Endothelial cell of umbilical vein (primary cell): Measurements from ENCODE around the gene XPOT. TPM values are rescaled to one million over a fixed set of nuclear protein-coding genes. Genes with fewer than 3 reads are reported as not detected.

ENCODE experiments used
- BruUV-seq: library from RNA; stranded (reverse); fragments of 400-500 nt; replicated peaks from 2 replicates; lab custom pipeline; 2021; lab: Mats Ljungman, UMichigan
- CTCF ChIA-PET: fragments of 300-600, 350-600 bp; sonication (Branson Sonifier 250); formaldehyde crosslinking; loops from one replicate; lab custom pipeline; 2021; ENCODE audit warnings: antibody characterized with exemption, inconsistent platforms; lab: Charles Lee
- POLR2A ChIA-PET: fragments of 300-600, 350-600 bp; sonication (Branson Sonifier 250); formaldehyde crosslinking; loops from one replicate; lab custom pipeline; 2021; ENCODE audit warnings: antibody characterized with exemption, inconsistent platforms; lab: Charles Lee
- DNase-seq: peaks from one replicate; pipeline ENCODE4 v3.0.0-alpha.2; 2011; ENCODE audit warnings: low read depth, low spot score
- FAIRE-seq: peaks from 2 replicates; lab custom pipeline; 2011; peaks lifted over from hg19 to GRCh38; lab: Jason Lieb, UNC
- H2AFZ ChIP-seq: 2 replicates; pipeline ENCODE4 v1.6.0; 2012; ENCODE audit warnings: low read depth, low read length, control low read depth, inconsistent platforms
- H3K27ac ChIP-seq: 2 replicates; pipeline ENCODE4 v1.5.1; 2011; ENCODE audit warnings: low read depth, mild to moderate bottlenecking, control low read depth, low read length, moderate library complexity; ENCODE audit not compliant: insufficient read depth
- H3K27me3 ChIP-seq, 2 experiments: 2 replicates each; pipeline versions ENCODE4 v1.6.0 to v1.6.1; 2011; ENCODE audit warnings: low read length in 2 of 2, mixed read lengths in 1 of 2; ENCODE audit not compliant: control insufficient read depth in 2 of 2, insufficient read depth in 2 of 2
- H3K36me3 ChIP-seq, 2 experiments: 2 replicates in 1 of 2; 3 replicates in 1 of 2; pipeline ENCODE4 v1.5.1; 2011; ENCODE audit warnings: low read length in 2 of 2, mild to moderate bottlenecking in 1 of 2, moderate library complexity in 1 of 2; ENCODE audit not compliant: control insufficient read depth in 2 of 2, insufficient read depth in 2 of 2; ENCODE audit errors: extremely low read depth in 1 of 2
- H3K4me1 ChIP-seq: 3 replicates; pipeline ENCODE4 v1.5.1; 2011; ENCODE audit warnings: mild to moderate bottlenecking, low read length; ENCODE audit not compliant: control insufficient read depth, insufficient read depth; ENCODE audit errors: extremely low read depth
- H3K4me2 ChIP-seq: 2 replicates; pipeline ENCODE4 v1.6.1; 2011; ENCODE audit warnings: low read length, control low read depth, mixed read lengths; ENCODE audit not compliant: insufficient read depth
- H3K4me3 ChIP-seq, 3 experiments: fragments of 200-600 bp in 1 of 3; sonication (generic), shearing (Covaris generic) in 1 of 3; replicated peaks in 1 of 3; 2 replicates each; pipeline ENCODE4 v1.5.1; 2011 to 2016; ENCODE audit warnings: control low read depth in 3 of 3, low read length in 3 of 3, mild to moderate bottlenecking in 2 of 3, inconsistent platforms in 1 of 3, low read depth in 1 of 3, moderate library complexity in 1 of 3; ENCODE audit not compliant: insufficient read depth in 1 of 3
- H3K79me2 ChIP-seq: 2 replicates; pipeline ENCODE4 v1.6.0; 2012; ENCODE audit warnings: low read length, inconsistent platforms; ENCODE audit not compliant: control insufficient read depth, insufficient read depth
- H3K9ac ChIP-seq: replicated peaks from 2 replicates; pipeline ENCODE3; 2011; ENCODE audit warnings: low read length, control low read depth; ENCODE audit not compliant: insufficient read depth; ENCODE audit errors: extremely low read depth
- H3K9me1 ChIP-seq: replicated peaks from 3 replicates; pipeline ENCODE4 v1.6.0; 2011; ENCODE audit warnings: mild to moderate bottlenecking, low read length; ENCODE audit not compliant: control insufficient read depth, insufficient read depth; ENCODE audit errors: extremely low read depth
- H3K9me3 ChIP-seq: replicated peaks from 2 replicates; pipeline ENCODE4 v1.5.1; 2012; ENCODE audit warnings: low read length, inconsistent platforms; ENCODE audit not compliant: control insufficient read depth, insufficient read depth
- H4K20me1 ChIP-seq: replicated peaks from 2 replicates; pipeline ENCODE3; 2011; ENCODE audit warnings: mild to moderate bottlenecking, low read length; ENCODE audit not compliant: control insufficient read depth, insufficient read depth; ENCODE audit errors: extremely low read depth
- CTCF ChIP-seq, 2 donors: IDR thresholded peaks; 1 replicate in 1 of 2; 2 replicates in 1 of 2; pipeline ENCODE4 v1.5.1; 2011; ENCODE audit warnings: low read length in 2 of 2, mild to moderate bottlenecking in 2 of 2, moderate library complexity in 2 of 2, control low read depth in 1 of 2, inconsistent platforms in 1 of 2, low read depth in 1 of 2; ENCODE audit not compliant: insufficient read depth in 1 of 2; ENCODE audit errors: extremely low read depth in 1 of 2
- JUN ChIP-seq: IDR thresholded peaks from 2 replicates; pipeline ENCODE4 v1.6.1; 2011; ENCODE audit warnings: borderline replicate concordance, low read depth; ENCODE audit not compliant: insufficient read length, insufficient read depth
- MAX ChIP-seq: IDR thresholded peaks from 2 replicates; pipeline ENCODE4 v1.6.1; 2011; ENCODE audit not compliant: insufficient read depth, insufficient read length
- MYC ChIP-seq: IDR thresholded peaks from one replicate; pipeline ENCODE4 v1.6.1; 2011; ENCODE audit warnings: mild to moderate bottlenecking, low read depth, low read length
- dilution Hi-C: fragments of 300-500 bp; cut with MboI; formaldehyde crosslinking; loops from one replicate; pipeline ENCODE4 v1.15.0; 2019; ENCODE audit warnings: low sequenced_read_pairs; ENCODE audit not compliant: extremely low pct_ligation_motif_present
- intact Hi-C: fragments of 100-400 bp; cut with micrococcal nuclease; formaldehyde crosslinking; loops from one replicate; pipeline ENCODE4 v1.10.0; 2022
- polyA plus RNA-seq, 4 experiments: library from polyadenylated mRNA; depleted of rRNA in 3 of 4; stranded (reverse) in 3 of 4; unstranded in 1 of 4; fragments of >200 nt; gene quantifications; 2 replicates each; pipeline versions ENCODE4 v1.2.1 to v1.2.3, GENCODE V29; 2011 to 2012; ENCODE audit warnings: missing spikeins in 1 of 4
- total RNA-seq: library from RNA; stranded (reverse); gene quantifications from 2 replicates; pipeline ENCODE4 v1.2.3, GENCODE V29; 2021

Gene XPOT
- total and polyA plus RNA-seq, 2 donors (not counting 3 experiments of a cell fraction or from before 2014, with no cell fraction given) = 21.9 to 88.9 TPM

DNA sequence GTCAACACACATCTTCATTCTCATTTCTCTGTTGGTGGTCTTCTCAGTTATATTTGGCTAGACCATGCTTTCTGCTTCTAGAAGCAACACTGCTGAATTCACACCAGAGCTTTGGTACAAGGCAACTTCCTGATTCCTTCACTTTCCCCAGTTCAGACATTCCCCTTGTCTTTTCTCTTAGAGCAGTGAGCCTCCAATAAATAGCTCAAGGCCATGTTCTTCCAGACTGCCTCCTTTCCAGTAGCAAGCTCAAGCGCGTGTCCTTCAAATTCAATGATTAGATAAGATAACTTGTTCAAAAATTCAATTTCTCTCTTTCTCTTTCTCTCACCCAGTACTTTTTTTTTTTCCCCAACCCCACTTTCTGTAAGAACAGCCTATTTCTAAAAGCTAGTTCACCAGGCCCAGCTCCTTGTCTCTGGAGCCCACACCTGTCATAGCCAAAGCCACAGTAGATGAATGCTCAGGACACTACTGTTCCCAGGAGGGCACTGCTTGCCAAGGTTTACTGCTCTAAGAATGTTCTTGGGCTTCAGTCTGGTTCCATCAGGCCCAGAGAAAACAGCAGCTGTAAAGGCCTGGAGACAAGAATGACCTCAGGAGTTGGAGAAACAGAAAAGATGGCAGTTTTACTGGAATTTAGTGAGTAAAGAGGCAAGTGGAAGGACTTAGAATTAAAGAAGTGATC, 65.4 kb downstream of the XPOT start:
- CTCF ChIA-PET = interaction anchor here (0.6 to 1.3 kb wide), 4 partner anchors 9 to 32 kb away, joined by 3 to 4 read pairs (median 4); no protein-coding TSS in a partner anchor
- POLR2A ChIA-PET = interaction anchor here (0.9 kb wide), 1 partner anchor 13 kb away, joined by 4 read pairs; no protein-coding TSS in a partner anchor
- FAIRE-seq = no peak

More for the DNA sequence above, 65.4 kb downstream of the XPOT start:
- no peaks in the 10 kb centered on the region for H4K20me1 ChIP-seq
- TF ChIP-seq MAX (no peak), MYC (no peak), JUN (no peak), CTCF (IDR thresholded peaks at IDR 0.05; ENCODE audit: extremely low read depth in 1 of 2, insufficient read depth in 1 of 2, low read depth in 1 of 2, low read length in 2 of 2) (no peak)
- H3K79me2 ChIP-seq = peaks cover 6% of the 10 kb centered on the region
- no peak overlapping the region for H2AFZ ChIP-seq
- no peak overlapping the region for H3K27ac ChIP-seq
- H3K4me3 ChIP-seq = no peak overlapping the region
- no peaks in the 10 kb centered on the region for H3K9me1 ChIP-seq
- H3K9me3 ChIP-seq = no peaks in the 10 kb centered on the region
- intact Hi-C loops = no loop called here
- H3K36me3 ChIP-seq = peaks cover 17 to 28% of the 10 kb centered on the region in 2 experiments
- no peak overlapping the region for H3K4me2 ChIP-seq
- H3K9ac ChIP-seq = no peak overlapping the region
- no TSS peak for BruUV-seq
- dilution Hi-C loops = no loop called here
- no peaks in the 10 kb centered on the region for H3K4me1 ChIP-seq
- DNase-seq = no peak
- H3K27me3 ChIP-seq = no peaks in the 10 kb centered on the region
